Lower leg skin (tissue), 3 donors: ENCODE measurements around the gene GABBR2.

Source experiments
- CTCF ChIP-seq, 3 donors: fragments of 450-650 bp; IDR thresholded peaks; one replicate each; pipeline ENCODE4 v1.5.1; 2016; ENCODE audit warnings: antibody characterized with exemption in 3 of 3, mild to moderate bottlenecking in 3 of 3, moderate library complexity in 2 of 3
- POLR2A ChIP-seq, 2 donors: fragments of 450-650 bp; IDR thresholded peaks; one replicate each; pipeline ENCODE4 v1.6.1; 2016 to 2017; ENCODE audit warnings: antibody characterized with exemption in 2 of 2, mild to moderate bottlenecking in 1 of 2, moderate library complexity in 1 of 2

GRCh38 chr9:98259791-98260190 lies 448.9 kb downstream of the GABBR2 start:
- TF ChIP-seq CTCF (IDR thresholded peaks at IDR 0.05) (no peak), POLR2A (IDR thresholded peaks at IDR 0.05) (no peak)
